ENCODE measurements around the gene GLRX2.
"Not testable (repeated sequence)": the region's sequence is repeated elsewhere in the genome, so short reads cannot be mapped to it uniquely, and the experiment has no call there.

GLRX2 gene

DNA sequence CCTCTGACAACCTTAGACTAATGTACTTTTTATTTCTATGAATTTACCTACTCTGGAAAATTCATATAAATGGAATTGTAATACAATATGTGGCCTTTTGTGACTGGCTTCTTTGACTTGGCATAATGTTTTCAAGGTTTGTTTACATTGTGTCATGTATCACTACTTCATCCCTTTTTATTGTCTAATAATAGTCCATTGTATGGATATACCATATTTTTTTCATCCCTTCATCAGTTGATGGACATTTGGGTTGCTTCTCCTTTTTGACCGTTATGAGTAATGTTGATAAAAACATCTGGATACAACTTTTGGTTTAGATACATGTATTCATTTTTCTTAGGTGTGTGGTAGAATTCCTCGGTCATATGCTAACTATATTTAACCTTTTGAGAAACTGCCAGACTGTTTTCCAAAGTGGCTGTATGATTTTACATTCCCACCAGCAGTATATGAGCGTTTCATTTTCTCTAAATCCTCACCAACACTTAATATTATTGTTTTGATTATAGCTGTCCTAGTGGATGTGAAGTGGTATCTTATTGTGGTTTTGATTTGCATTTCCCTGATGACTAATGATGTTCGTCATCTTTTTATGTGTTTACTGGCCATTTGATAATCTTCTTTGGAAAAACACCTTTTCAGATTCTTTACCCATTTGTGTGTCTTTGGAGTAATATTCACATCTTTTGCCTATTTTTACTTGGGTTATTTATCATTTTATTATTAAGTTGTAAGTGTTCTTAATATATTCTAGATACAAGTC, 42.3 kb downstream of the GLRX2 start:
- DNase-seq: no peak

DNA sequence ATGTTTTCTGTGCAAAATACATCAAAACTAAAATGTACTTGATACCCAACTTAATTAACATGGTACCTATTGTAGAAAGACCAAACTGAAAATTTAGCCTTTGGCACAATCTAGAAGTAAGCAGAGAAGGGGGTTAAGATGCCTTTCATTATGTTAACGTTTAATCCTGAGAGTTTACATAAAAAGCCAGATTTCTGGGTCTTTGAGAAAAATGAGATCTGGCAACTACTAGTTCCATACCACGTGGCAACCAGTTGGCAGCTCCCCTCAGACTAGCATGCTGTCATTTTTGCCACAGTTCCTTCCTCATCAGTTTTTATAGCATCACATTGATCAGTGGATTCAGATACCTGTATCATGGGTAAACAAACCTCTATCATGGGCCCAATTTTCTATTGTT, 44.3 kb downstream of the GLRX2 start:
- no peak for DNase-seq

DNA sequence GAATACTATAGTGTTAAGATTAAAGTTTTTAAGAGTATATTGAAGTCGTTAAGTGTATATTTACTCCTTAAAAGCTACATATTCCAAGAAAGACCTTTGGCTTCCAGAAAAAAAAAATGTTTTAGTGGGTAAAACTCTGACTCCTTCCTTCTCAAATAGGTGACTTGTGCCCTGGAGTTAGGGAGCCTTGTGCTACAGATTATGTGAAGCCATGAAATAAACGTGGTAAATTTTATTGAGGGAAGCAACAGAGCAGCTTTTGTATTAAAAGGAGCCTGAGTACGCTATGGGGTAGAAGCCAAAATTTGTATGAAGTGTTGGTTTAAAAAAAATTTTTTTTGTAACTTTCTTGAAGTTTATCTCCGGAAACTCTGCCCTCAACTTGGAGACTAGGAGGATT, 44.8 kb downstream of the GLRX2 start:
- DNase-seq: no peak

DNA sequence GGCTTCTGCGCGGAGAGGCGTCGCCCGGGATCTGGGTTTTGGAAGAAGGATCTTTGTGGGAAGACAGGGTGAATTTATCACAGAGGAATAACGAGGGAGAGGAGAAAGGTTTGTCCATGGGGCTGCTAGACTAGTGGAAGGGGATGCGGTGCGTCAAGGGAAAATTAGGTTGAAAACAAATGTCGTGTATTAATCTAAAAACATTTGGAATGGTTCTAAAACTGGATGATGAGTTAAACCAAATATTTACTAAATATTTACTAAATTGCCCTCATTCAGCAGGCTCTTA, 45.2 kb downstream of the GLRX2 start:
- no peak for DNase-seq

DNA sequence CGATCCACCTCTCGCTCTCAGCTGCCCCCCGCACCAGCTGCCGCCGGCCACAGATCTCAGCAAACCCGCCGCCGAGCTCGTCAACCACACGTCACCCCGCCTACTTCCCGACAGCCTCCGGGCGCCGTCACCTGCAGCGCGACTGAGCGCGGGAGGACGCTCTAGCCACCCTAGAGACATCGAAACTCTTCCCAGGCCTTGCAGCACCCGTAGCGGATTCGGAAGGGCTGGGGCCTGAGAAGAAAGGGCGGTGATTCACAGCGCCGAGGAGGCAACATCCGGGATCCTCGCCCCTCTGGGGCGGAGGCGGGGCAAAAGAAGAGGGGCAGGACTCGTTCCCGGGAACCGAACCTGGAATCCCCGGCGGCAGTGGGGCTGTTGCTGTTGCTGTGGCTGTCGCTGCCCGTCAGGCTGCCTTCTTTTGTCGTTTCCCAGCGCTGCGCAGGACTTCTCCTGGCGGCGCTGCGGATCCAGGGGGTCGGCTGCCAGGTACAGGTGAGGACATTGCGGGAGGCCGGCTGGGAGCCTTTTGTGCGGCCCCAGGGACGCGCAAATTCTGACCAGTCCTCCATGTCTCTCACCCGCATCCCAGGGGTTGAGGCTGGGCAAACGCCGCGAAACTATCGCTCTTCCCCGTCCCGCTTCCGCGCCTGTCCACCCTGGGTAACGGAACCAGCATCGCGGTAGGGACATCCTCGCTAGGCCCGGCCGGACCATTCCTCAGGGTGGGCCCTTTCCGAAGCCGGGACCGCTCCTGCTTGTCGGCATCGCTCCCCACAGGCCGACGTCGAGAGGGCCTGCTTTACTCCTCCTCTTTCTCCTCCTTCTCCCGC, 45.7 kb downstream of the GLRX2 start, which contains the start of the genes RO60 and UCHL5:
RO60 (plus strand) TSS at position 331 of the 833 bp plus-strand sequence. CDS start 9,443 bp downstream, outside the sequence.
UCHL5 (minus strand) TSS at position 79 of the 833 bp plus-strand sequence. CDS start 100 bp downstream, outside the sequence.
- DNase-seq: peak; percentile 93

DNA sequence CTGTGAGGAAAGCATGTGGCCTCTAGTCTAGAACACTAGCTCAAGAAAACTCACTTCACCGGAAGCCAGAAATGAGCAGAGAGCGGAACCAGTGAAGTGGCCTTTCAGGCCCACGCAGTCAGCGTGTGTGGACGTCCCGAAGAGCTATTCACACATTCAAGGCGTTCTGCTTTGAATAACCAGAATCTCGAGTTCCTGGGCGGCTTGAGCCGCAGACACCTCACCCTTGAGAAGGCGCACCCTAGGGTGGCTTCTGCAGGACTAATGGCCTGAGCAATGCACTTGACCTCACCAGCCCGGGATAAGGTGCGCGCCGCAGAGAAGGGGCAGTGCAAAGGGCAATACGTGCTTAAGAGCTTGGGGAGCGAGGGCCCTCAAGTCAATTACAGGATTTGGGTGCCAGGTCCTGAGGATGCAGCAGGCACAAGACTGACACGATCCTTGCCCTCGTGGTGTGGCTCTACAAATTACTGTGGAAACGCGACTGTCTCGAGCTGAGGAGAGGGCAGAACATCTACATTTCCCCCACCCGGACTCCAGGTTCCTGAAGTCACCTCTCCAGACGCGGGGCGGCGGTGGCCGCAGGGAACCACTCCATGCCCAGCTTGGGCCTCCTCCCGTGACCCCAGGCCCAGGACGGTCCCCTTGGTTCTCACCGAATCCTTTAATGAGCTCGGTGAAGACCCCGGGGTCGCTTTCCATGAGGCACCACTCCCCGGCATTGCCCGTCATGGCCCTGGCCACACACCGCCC, 46.5 kb downstream of the GLRX2 start:
- peak; percentile 45 for DNase-seq

DNA sequence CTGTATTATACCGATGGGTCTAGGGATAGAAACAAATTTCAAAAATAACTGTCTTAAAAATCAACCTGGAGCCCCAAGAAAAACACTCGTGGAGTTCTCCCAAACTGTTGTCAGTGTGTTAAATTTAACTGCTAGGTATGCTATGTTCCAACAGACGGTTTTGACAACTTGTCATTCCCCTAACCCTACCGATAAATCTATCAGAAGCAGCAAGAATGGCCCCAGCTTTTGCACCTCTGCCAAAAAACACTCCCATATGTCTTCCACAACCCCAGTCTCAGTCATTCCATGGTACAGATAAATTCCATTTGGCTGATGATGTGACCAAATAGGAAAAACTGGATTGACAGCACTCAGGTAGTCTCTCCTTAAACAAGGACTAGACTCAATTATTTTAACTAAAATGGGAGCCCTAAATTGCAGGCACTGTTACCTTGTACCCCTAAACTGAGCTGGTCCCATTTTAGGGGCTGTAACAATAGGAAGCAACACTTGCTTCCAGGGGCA, 51.0 kb downstream of the GLRX2 start:
- no peak for DNase-seq

DNA sequence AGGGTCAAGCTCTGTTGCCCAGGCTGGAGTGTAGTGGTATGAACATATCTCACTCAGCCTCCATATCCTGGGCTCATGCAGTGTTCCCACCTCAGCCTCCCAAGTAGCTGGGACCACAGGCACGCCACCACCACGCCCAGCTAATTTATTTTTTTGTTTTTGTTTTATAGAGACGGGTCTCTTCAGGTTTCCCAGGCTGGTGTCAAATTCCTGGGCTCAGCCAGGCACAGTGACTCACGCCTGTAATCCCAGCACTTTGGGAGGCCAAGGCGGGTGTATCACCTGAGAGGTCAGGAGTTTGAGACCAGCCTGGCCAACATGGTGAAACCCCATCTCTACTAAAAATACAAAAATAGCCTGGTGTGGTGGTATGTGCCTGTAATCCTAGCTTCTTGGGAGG, 56.3 kb downstream of the GLRX2 start:
- DNase-seq: not testable (repeated sequence)

All from CD4-positive, alpha-beta T cell treated with Interleukin-6 for 4 hours (primary cell).